ENCODE measurements around the gene SSBP4. TPM values are rescaled to one million over a fixed set of nuclear protein-coding genes. Genes with fewer than 3 reads are reported as not detected.

SSBP4 gene
- total RNA-seq, 1 donor from 2014 or later, result 60.7 TPM

GRCh38 chr19:18450021-18450930 is 31.1 kb downstream of the SSBP4 start:
- Mint-ChIP-seq H3K36me3 (ENCODE audit: low read depth, unreplicated experiment) (peaks cover 8% of the 10 kb centered on the region), H3K27me3 (ENCODE audit: unreplicated experiment) (peaks cover 16% of the 10 kb centered on the region), H3K4me1 (ENCODE audit: unreplicated experiment) (no peaks in the 10 kb centered on the region), H3K27ac (ENCODE audit: unreplicated experiment) (no peak overlapping the region), H3K4me3 (ENCODE audit: unreplicated experiment) (no peak overlapping the region), H3K9me3 (ENCODE audit: unreplicated experiment) (no peaks in the 10 kb centered on the region)
- no peak for DNase-seq (ENCODE audit: low spot score)
- no peak for TF ChIP-seq CTCF (IDR thresholded peaks at IDR 0.05; ENCODE audit: unreplicated experiment)

GRCh38 chr19:18450931-18451836 is 32.0 kb downstream of the SSBP4 start:
- peak; percentile 96 for DNase-seq (ENCODE audit: low spot score)
- Mint-ChIP-seq H3K27me3 (ENCODE audit: unreplicated experiment) (peaks cover 18% of the 10 kb centered on the region), H3K9me3 (ENCODE audit: unreplicated experiment) (no peaks in the 10 kb centered on the region), H3K4me1 (ENCODE audit: unreplicated experiment) (no peaks in the 10 kb centered on the region), H3K27ac (ENCODE audit: unreplicated experiment) (no peak overlapping the region), H3K36me3 (ENCODE audit: low read depth, unreplicated experiment) (peaks cover 17% of the 10 kb centered on the region), H3K4me3 (ENCODE audit: unreplicated experiment) (no peak overlapping the region)
- peak; percentile 97 for TF ChIP-seq CTCF (IDR thresholded peaks at IDR 0.05; ENCODE audit: unreplicated experiment)

GRCh38 chr19:18452386-18452785 is 33.2 kb downstream of the SSBP4 start:
- Mint-ChIP-seq H3K4me1 (ENCODE audit: unreplicated experiment) (no peaks in the 10 kb centered on the region), H3K27ac (ENCODE audit: unreplicated experiment) (no peak overlapping the region), H3K9me3 (ENCODE audit: unreplicated experiment) (no peaks in the 10 kb centered on the region), H3K27me3 (ENCODE audit: unreplicated experiment) (peaks cover 24% of the 10 kb centered on the region), H3K36me3 (ENCODE audit: low read depth, unreplicated experiment) (peaks cover 22% of the 10 kb centered on the region), H3K4me3 (ENCODE audit: unreplicated experiment) (no peak overlapping the region)
- no peak for DNase-seq (ENCODE audit: low spot score)
- no peak for TF ChIP-seq CTCF (IDR thresholded peaks at IDR 0.05; ENCODE audit: unreplicated experiment)

GRCh38 chr19:18453269-18454024 is 34.2 kb downstream of the SSBP4 start:
- TF ChIP-seq CTCF (IDR thresholded peaks at IDR 0.05; ENCODE audit: unreplicated experiment), result no peak
- Mint-ChIP-seq H3K27me3 (ENCODE audit: unreplicated experiment) (peaks cover 24% of the 10 kb centered on the region), H3K4me3 (ENCODE audit: unreplicated experiment) (no peak overlapping the region), H3K27ac (ENCODE audit: unreplicated experiment) (peak overlapping the region; percentile 23), H3K36me3 (ENCODE audit: low read depth, unreplicated experiment) (peaks cover 19% of the 10 kb centered on the region), H3K9me3 (ENCODE audit: unreplicated experiment) (no peaks in the 10 kb centered on the region), H3K4me1 (ENCODE audit: unreplicated experiment) (no peaks in the 10 kb centered on the region)
- DNase-seq (ENCODE audit: low spot score), result no peak
